Measurements from ENCODE around the gene GRIK2. TPM values are rescaled to one million over a fixed set of nuclear protein-coding genes. Genes with fewer than 3 reads are reported as not detected.

GRIK2 gene
- total RNA-seq, 1 experiment from 2014 or later = 0.29 TPM

DNA sequence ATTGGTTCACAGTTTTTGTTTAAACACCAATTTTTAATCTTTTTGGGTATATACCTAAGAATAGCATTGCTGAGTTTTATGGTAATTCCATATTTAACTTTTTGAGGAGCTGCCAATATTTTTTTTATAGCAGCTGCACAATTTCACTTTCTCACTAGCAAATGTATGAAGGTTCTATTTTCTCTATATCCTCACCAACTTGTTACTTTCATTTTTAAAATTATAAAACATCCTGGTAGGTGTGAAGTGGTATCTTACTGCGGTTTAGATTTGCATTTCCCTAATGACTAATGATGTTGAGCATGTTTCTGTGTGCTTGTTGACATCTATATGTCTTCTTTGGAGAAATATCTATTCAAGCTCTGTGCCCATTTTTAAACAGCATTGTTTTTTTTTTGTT lies 452.1 kb downstream of the GRIK2 start:
- no peaks in the 10 kb centered on the region for H3K36me3 ChIP-seq (ENCODE audit: control insufficient read depth, insufficient read depth, low read length)
- ChIA-PET POLR2A (no interaction called here), CTCF (no interaction called here)
- no peaks in the 10 kb centered on the region for H3K9me3 Mint-ChIP-seq (ENCODE audit: unreplicated experiment)
- H3K27me3 ChIP-seq (replicated peaks; ENCODE audit: control insufficient read depth, insufficient read depth, low read length) = no peaks in the 10 kb centered on the region
- H3K4me3 Mint-ChIP-seq (ENCODE audit: unreplicated experiment) = no peak overlapping the region
- H3K27me3 Mint-ChIP-seq (ENCODE audit: insufficient read depth, unreplicated experiment) = no peaks in the 10 kb centered on the region
- H3K4me1 ChIP-seq = no peaks in the 10 kb centered on the region
- DNase-seq = no peak
- no peaks in the 10 kb centered on the region for H3K4me1 Mint-ChIP-seq (ENCODE audit: low read depth, unreplicated experiment)
- TF ChIP-seq, protein P1, sequence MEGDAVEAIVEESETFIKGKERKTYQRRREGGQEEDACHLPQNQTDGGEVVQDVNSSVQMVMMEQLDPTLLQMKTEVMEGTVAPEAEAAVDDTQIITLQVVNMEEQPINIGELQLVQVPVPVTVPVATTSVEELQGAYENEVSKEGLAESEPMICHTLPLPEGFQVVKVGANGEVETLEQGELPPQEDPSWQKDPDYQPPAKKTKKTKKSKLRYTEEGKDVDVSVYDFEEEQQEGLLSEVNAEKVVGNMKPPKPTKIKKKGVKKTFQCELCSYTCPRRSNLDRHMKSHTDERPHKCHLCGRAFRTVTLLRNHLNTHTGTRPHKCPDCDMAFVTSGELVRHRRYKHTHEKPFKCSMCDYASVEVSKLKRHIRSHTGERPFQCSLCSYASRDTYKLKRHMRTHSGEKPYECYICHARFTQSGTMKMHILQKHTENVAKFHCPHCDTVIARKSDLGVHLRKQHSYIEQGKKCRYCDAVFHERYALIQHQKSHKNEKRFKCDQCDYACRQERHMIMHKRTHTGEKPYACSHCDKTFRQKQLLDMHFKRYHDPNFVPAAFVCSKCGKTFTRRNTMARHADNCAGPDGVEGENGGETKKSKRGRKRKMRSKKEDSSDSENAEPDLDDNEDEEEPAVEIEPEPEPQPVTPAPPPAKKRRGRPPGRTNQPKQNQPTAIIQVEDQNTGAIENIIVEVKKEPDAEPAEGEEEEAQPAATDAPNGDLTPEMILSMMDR (IDR thresholded peaks at IDR 0.05; ENCODE audit: insufficient read depth in 1 of 2, low read depth in 1 of 2, low read length in 1 of 2, severe bottlenecking in 1 of 2, unreplicated experiment in 1 of 2) = no peak
- H3K27ac Mint-ChIP-seq (ENCODE audit: unreplicated experiment) = no peak overlapping the region
- no peaks in the 10 kb centered on the region for H3K36me3 Mint-ChIP-seq (ENCODE audit: insufficient read depth, unreplicated experiment)
- intact Hi-C loops (cut with micrococcal nuclease; ENCODE audit: unreplicated experiment) = loop anchor here (10.0 kb wide), 1 partner anchor 1279 kb away; no protein-coding TSS in a partner anchor
- BruUV-seq (replicated peaks) = no TSS peak
- H3K4me3 ChIP-seq (ENCODE audit: low read depth, low read length) = no peak overlapping the region
- H3K9me3 ChIP-seq = no peaks in the 10 kb centered on the region

- Mint-ChIP-seq H3K27me3 (ENCODE audit: insufficient read depth, unreplicated experiment) (no peaks in the 10 kb centered on the region), H3K4me1 (ENCODE audit: low read depth, unreplicated experiment) (no peaks in the 10 kb centered on the region), H3K9me3 (ENCODE audit: unreplicated experiment) (no peaks in the 10 kb centered on the region), H3K4me3 (ENCODE audit: unreplicated experiment) (no peak overlapping the region), H3K36me3 (ENCODE audit: insufficient read depth, unreplicated experiment) (no peaks in the 10 kb centered on the region), H3K27ac (ENCODE audit: unreplicated experiment) (no peak overlapping the region)
- no peaks in the 10 kb centered on the region for H3K27me3 ChIP-seq (replicated peaks; ENCODE audit: control insufficient read depth, insufficient read depth, low read length)
- H3K36me3 ChIP-seq (ENCODE audit: control insufficient read depth, insufficient read depth, low read length) = no peaks in the 10 kb centered on the region
- no peak for DNase-seq
- H3K9me3 ChIP-seq = no peaks in the 10 kb centered on the region
- no TSS peak for BruUV-seq (replicated peaks)
- H3K4me3 ChIP-seq (ENCODE audit: low read depth, low read length) = no peak overlapping the region
- intact Hi-C loops (cut with micrococcal nuclease; ENCODE audit: unreplicated experiment) = loop anchor here (10.0 kb wide), 1 partner anchor 1277 kb away; no protein-coding TSS in a partner anchor
- TF ChIP-seq, protein P1 (IDR thresholded peaks at IDR 0.05; ENCODE audit: insufficient read depth in 1 of 2, low read depth in 1 of 2, low read length in 1 of 2, severe bottlenecking in 1 of 2, unreplicated experiment in 1 of 2) = no peak
- ChIA-PET CTCF (no interaction called here), POLR2A (no interaction called here)
- no peaks in the 10 kb centered on the region for H3K4me1 ChIP-seq
Observed at GRCh38 chr6:101847690-101848089, 454.2 kb downstream of the GRIK2 start.

GRCh38 chr6:101851911-101852310 lies 458.4 kb downstream of the GRIK2 start:
- Mint-ChIP-seq H3K27ac (ENCODE audit: unreplicated experiment) (no peak overlapping the region), H3K9me3 (ENCODE audit: unreplicated experiment) (no peaks in the 10 kb centered on the region), H3K27me3 (ENCODE audit: insufficient read depth, unreplicated experiment) (no peaks in the 10 kb centered on the region), H3K36me3 (ENCODE audit: insufficient read depth, unreplicated experiment) (no peaks in the 10 kb centered on the region), H3K4me3 (ENCODE audit: unreplicated experiment) (no peak overlapping the region), H3K4me1 (ENCODE audit: low read depth, unreplicated experiment) (no peaks in the 10 kb centered on the region)
- DNase-seq = no peak
- CTCF ChIA-PET = no interaction called here
- Histone ChIP-seq H3K4me1 (no peaks in the 10 kb centered on the region), H3K4me3 (ENCODE audit: low read depth, low read length) (no peak overlapping the region), H3K27me3 (replicated peaks; ENCODE audit: control insufficient read depth, insufficient read depth, low read length) (no peaks in the 10 kb centered on the region), H3K36me3 (ENCODE audit: control insufficient read depth, insufficient read depth, low read length) (no peaks in the 10 kb centered on the region), H3K9me3 (no peaks in the 10 kb centered on the region)
- TF ChIP-seq, protein P1 (IDR thresholded peaks at IDR 0.05; ENCODE audit: insufficient read depth in 1 of 2, low read depth in 1 of 2, low read length in 1 of 2, severe bottlenecking in 1 of 2, unreplicated experiment in 1 of 2) = no peak
- POLR2A ChIA-PET = no interaction called here
- intact Hi-C loops (cut with micrococcal nuclease; ENCODE audit: unreplicated experiment) = no loop called here
- no TSS peak for BruUV-seq (replicated peaks)
